Spinal cord (tissue), 10 donors: ENCODE results near the gene INHBB. TPM values are rescaled to one million over a fixed set of nuclear protein-coding genes. Genes with fewer than 3 reads are reported as not detected.

Experiments
- DNase-seq, 6 donors: peaks; one replicate each; pipeline versions ENCODE4 v3.0.0 to v3.0.0-alpha.2; 2013 to 2015; ENCODE audit warnings: low spot score in 6 of 6, low read depth in 4 of 6
- H3K27ac ChIP-seq: one replicate; pipeline ENCODE4 v1.5.1; 2013; ENCODE audit warnings: low read depth, low read length, control low read depth
- H3K27me3 ChIP-seq: one replicate; pipeline ENCODE4 v1.6.1; 2013; ENCODE audit warnings: low read length; ENCODE audit not compliant: control insufficient read depth, insufficient read depth
- H3K36me3 ChIP-seq: one replicate; pipeline ENCODE4 v1.6.1; 2013; ENCODE audit warnings: low read length; ENCODE audit not compliant: control insufficient read depth, insufficient read depth
- H3K4me1 ChIP-seq: one replicate; pipeline ENCODE4 v1.6.1; 2013; ENCODE audit warnings: low read length; ENCODE audit not compliant: control insufficient read depth, insufficient read depth
- H3K4me3 ChIP-seq: one replicate; pipeline ENCODE4 v1.5.1; 2013; ENCODE audit warnings: low read depth, low read length, control low read depth
- H3K9me3 ChIP-seq: one replicate; pipeline ENCODE4 v1.6.1; 2013; ENCODE audit warnings: low read length; ENCODE audit not compliant: control insufficient read depth, insufficient read depth
- WGBS: methylation state at CpG from one replicate; pipeline ENCODE4 v1.1.5; 2013; ENCODE audit warnings: missing lambda C conversion rate; ENCODE audit not compliant: insufficient coverage; 5-methylcytosine and 5-hydroxymethylcytosine counted together
- polyA plus RNA-seq, 2 donors: library from polyadenylated mRNA; unstranded; fragments of 120-200 nt; gene quantifications; one replicate each; pipeline ENCODE4 v1.2.1, GENCODE V29; 2013; ENCODE audit not compliant: insufficient read length in 2 of 2
- total RNA-seq, 2 donors: library from RNA; depleted of rRNA in 1 of 2; stranded (reverse); fragments of 120-200 nt in 1 of 2; fragments of >200 nt in 1 of 2; gene quantifications; one replicate each; pipeline versions ENCODE4 v1.2.3 to v1.2.4, GENCODE V29; 2013 to 2014
- donor health status: healthy.

INHBB gene
- total and polyA plus RNA-seq, 4 donors, result 2.0 to 13.2 (median 6.5) TPM

DNA sequence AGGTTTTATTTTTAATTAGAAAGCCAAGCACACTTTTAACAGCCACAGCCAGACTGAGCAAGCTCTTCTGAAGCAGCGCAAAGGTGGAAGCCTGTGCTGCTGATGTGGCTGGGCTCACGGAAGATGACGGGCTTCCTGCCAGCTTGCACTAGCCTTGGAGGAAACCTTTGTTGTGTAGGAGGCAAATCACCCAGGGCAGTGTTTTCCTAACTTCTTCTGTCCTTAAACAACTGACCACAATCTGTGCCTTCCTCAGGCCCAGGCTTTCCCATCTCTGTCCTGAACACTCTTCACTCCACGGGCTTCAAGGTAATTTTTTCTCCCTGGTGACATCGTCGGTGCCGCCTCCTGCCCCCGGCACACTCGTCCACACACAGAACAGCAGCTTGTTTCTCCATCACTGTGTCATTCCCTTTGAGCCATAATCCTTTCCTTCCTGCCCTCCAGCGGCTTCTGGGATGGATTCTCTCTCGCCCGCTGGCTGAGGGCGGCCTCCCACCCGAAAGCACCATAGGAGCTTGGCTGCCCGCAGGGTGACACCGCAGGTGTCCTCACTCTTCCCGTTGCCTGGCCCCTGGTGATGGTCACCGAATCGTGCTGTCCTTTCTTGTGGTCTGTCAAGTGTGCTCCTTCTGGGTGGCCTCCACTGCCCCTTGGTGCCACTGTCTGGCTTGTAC lies 31.1 kb upstream of the INHBB start:
- Histone ChIP-seq H3K9me3 (no peaks in the 10 kb centered on the region), H3K4me3 (no peak overlapping the region), H3K36me3 (no peaks in the 10 kb centered on the region), H3K27me3 (peaks cover 5% of the 10 kb centered on the region), H3K27ac (no peak overlapping the region), H3K4me1 (peaks cover 40% of the 10 kb centered on the region)
- DNase-seq, result peak in 2 of 6 donors; percentile 50 to 54
- WGBS, result 68% methylated on average over 19 of the region's 19 CpGs

- no peak overlapping the region for H3K27ac ChIP-seq
- DNase-seq, result no peak
- 91% methylated on average over 15 of the region's 17 CpGs for WGBS
- H3K4me1 ChIP-seq, result peaks cover 45% of the 10 kb centered on the region
- H3K9me3 ChIP-seq, result no peaks in the 10 kb centered on the region
- peaks cover 5% of the 10 kb centered on the region for H3K27me3 ChIP-seq
- H3K4me3 ChIP-seq, result no peak overlapping the region
- H3K36me3 ChIP-seq, result no peaks in the 10 kb centered on the region
These were observed 30.4 kb upstream of the INHBB start for GRCh38 chr2:120315367-120316033.

DNA sequence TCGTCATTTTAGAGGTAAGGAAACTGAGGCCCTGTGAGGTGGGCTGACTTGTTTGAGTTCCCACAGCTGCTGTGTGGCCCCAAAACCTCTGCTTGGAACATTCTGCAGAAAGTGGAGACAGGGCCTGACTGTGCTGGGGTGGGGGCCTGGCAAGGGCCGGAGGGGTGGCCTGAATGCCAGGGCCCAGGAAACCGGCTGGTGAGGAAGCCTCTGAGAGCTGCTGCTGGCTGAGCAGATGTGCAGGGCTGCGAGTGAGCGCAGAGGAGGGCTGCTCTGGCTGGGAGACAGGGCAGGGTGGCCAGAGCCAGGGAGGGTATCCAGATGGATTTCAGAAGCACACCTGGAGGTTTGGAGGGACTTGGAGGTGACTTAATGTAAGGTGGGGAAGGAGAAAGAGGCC lies 29.9 kb upstream of the INHBB start:
- 90% methylated on average over 5 of the region's 5 CpGs for whole genome bisulfite sequencing
- Histone ChIP-seq H3K36me3 (no peaks in the 10 kb centered on the region), H3K9me3 (no peaks in the 10 kb centered on the region), H3K4me3 (no peak overlapping the region), H3K27me3 (peaks cover 5% of the 10 kb centered on the region), H3K27ac (no peak overlapping the region), H3K4me1 (peaks cover 45% of the 10 kb centered on the region)
- DNase-seq, result no peak

DNA sequence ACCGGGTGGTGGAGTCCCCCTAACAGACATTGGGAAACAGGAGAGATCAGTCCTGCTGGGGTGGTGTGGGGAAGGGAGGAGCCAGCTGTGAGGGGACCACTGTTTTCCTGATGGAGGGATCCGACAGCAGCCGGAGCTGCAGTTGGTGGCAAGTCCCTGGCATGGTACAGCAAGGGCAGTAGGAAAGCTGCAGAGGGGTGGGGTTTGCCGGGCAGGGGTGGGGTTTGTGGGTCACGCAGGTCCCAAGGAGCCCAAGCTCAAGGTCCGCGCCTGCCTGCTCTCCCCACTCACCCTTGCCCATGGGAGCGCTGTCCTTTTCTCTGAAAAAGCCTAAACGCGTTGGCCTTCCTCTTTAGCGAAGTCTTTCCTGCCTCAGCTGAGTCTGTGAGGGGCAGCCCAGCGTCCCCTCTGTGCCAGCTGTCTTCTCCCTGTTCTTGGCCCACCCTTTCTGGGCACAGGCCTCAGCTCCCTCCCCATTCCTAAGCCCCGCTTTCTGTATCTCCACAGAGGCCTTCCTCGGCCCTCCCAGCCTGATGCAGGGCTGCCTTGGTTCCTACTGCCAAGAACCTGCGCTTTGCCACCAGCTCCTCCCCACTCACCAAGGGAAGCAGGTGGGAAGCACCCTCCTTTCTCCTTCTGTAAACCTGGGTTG lies 29.3 kb upstream of the INHBB start:
- no peak for DNase-seq
- WGBS, result 89% methylated on average over 13 of the region's 15 CpGs
- H3K4me3 ChIP-seq, result no peak overlapping the region
- no peaks in the 10 kb centered on the region for H3K36me3 ChIP-seq
- no peaks in the 10 kb centered on the region for H3K9me3 ChIP-seq
- no peak overlapping the region for H3K27ac ChIP-seq
- peaks cover 5% of the 10 kb centered on the region for H3K27me3 ChIP-seq
- H3K4me1 ChIP-seq, result peaks cover 45% of the 10 kb centered on the region

DNA sequence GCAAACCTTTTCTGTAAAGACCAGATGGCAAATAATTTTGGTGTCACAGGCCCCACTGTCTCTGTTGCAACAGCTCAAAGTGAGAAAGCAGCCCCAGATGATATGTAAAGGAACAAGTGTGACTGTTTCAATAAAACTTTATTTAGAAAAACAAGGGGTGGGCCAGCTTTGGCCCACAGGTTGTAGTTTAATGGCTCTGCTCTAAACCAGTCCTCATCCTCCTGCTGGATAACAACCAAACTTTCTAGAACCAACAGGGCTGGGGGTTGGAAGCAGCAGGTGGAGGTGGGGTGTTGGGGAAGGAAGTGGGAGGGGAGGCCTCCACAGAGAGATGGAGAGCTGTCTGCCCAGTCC lies 28.8 kb upstream of the INHBB start:
- Histone ChIP-seq H3K9me3 (no peaks in the 10 kb centered on the region), H3K27ac (no peak overlapping the region), H3K4me3 (no peak overlapping the region), H3K36me3 (no peaks in the 10 kb centered on the region), H3K4me1 (peaks cover 45% of the 10 kb centered on the region), H3K27me3 (peaks cover 5% of the 10 kb centered on the region)
- no peak for DNase-seq

DNA sequence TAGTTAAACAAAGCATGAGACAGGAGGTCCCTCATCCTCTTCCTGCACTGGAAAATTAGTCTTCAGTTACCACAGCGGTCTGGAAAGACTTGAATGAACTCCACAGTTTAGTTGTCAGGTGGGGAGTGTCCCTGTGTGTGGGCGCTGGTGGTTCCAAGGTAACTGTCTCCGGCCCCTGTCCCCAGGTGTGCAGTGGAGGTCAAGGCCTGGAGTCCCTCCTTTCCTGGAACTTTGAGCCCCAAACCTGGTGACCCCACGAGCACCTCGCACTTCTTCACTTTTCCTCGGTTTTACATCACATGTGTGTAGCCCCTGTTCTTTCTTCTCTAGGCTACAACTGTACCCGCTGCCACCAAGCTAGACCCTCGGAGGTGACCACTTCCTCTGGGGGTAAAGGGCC lies 28.0 kb upstream of the INHBB start:
- Histone ChIP-seq H3K27me3 (peaks cover 5% of the 10 kb centered on the region), H3K27ac (no peak overlapping the region), H3K4me3 (no peak overlapping the region), H3K4me1 (peaks cover 40% of the 10 kb centered on the region), H3K36me3 (no peaks in the 10 kb centered on the region), H3K9me3 (no peaks in the 10 kb centered on the region)
- WGBS, result 90% methylated on average over 8 of the region's 8 CpGs
- DNase-seq, result no peak

DNA sequence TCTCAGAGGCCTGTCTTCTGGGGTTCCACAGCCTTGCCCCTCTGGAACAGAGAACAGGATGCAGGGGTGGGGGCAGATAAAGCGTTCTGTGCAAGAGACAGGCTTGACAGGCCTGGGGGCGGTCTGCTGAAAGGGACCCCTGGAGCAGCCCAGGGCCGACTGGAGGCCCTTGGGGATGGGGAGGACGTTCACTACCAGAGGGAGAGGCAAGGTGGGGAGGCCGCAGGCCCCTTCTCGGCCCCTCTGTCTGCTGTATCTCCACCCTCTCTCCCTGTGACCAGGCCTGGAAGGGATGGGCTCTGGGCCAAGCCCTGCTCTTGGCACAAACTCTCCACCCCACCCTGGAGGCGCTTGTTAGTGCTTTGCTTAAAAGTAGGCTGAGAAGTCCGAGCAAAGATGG lies 27.3 kb upstream of the INHBB start:
- Histone ChIP-seq H3K4me1 (peaks cover 36% of the 10 kb centered on the region), H3K27ac (no peak overlapping the region), H3K4me3 (no peak overlapping the region), H3K36me3 (no peaks in the 10 kb centered on the region), H3K27me3 (peaks cover 4% of the 10 kb centered on the region), H3K9me3 (no peaks in the 10 kb centered on the region)
- peak in 2 of 6 donors; percentile 54 to 73 for DNase-seq
- WGBS, result 44% methylated on average over 5 of the region's 8 CpGs

DNA sequence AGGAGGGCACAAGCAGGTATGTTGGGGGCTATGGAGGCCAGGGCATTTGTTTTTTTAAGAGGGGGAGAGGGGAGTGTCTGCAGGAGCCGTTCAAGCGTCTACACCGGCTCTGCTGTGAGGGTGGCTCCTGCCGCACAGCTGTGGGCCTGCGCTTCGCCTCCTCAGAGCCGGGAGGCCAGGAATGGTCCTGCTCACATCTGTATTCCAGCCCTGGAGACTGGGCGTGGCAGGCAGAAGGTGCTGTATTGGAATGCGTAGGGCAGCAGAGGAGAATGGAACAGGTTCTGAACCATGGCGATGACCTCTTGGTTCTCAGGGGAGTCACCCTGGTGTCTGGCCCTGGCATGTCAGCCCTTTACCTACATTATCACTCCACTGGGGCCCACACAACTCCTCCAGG lies 26.8 kb upstream of the INHBB start:
- 63% methylated on average over 9 of the region's 10 CpGs for WGBS
- no peak for DNase-seq
- Histone ChIP-seq H3K36me3 (no peaks in the 10 kb centered on the region), H3K27ac (no peak overlapping the region), H3K27me3 (no peaks in the 10 kb centered on the region), H3K9me3 (no peaks in the 10 kb centered on the region), H3K4me3 (no peak overlapping the region), H3K4me1 (peaks cover 31% of the 10 kb centered on the region)

- H3K36me3 ChIP-seq, result no peaks in the 10 kb centered on the region
- H3K4me3 ChIP-seq, result no peak overlapping the region
- H3K27me3 ChIP-seq, result no peaks in the 10 kb centered on the region
- DNase-seq, result no peak
- no peak overlapping the region for H3K27ac ChIP-seq
- H3K9me3 ChIP-seq, result no peaks in the 10 kb centered on the region
- 88% methylated on average over 18 of the region's 18 CpGs for WGBS
- peaks cover 25% of the 10 kb centered on the region for H3K4me1 ChIP-seq
These were observed 26.1 kb upstream of the INHBB start for GRCh38 chr2:120319686-120320317.
